Activated CD4-positive, alpha-beta memory T cell treated with anti-CD3 and anti-CD28 coated beads, Interleukin-2, amount 10 ng/mL, durations not matched to agents 7 days and 5 days (primary cell): ENCODE measurements around the gene CRB3. TPM values are rescaled to one million over a fixed set of nuclear protein-coding genes. Genes with fewer than 3 reads are reported as not detected.
"Not testable (repeated sequence)": the region's sequence is repeated elsewhere in the genome, so short reads cannot be mapped to it uniquely, and the experiment has no call there.

Experiments
- CTCF ChIA-PET: fragments of 350-600 bp; sonication (Branson Sonifier 250); formaldehyde crosslinking; loops from one replicate; lab custom pipeline; 2021; ENCODE audit warnings: antibody characterized with exemption, inconsistent platforms; lab: Charles Lee
- POLR2A ChIA-PET: fragments of 350-600 bp; sonication (Branson Sonifier 250); formaldehyde crosslinking; loops from one replicate; lab custom pipeline; 2021; ENCODE audit warnings: antibody characterized with exemption; lab: Charles Lee
- DNase-seq: peaks from one replicate; pipeline ENCODE4 v3.0.0-alpha.2; 2020
- H3K27ac Mint-ChIP-seq: one replicate; pipeline ENCODE4 v1.8.0; 2021; ENCODE audit warnings: mild to moderate bottlenecking, mixed read lengths
- H3K27me3 Mint-ChIP-seq: one replicate; pipeline ENCODE4 v1.8.0; 2021; ENCODE audit warnings: mixed read lengths
- H3K36me3 Mint-ChIP-seq: one replicate; pipeline ENCODE4 v1.8.0; 2021; ENCODE audit warnings: low read depth, mixed read lengths
- H3K4me1 Mint-ChIP-seq: one replicate; pipeline ENCODE4 v1.8.0; 2021; ENCODE audit warnings: mixed read lengths
- H3K4me3 Mint-ChIP-seq: one replicate; pipeline ENCODE4 v1.8.0; 2021; ENCODE audit warnings: mild to moderate bottlenecking, mixed read lengths
- H3K9me3 Mint-ChIP-seq: one replicate; pipeline ENCODE4 v1.8.0; 2021; ENCODE audit warnings: mixed read lengths
- total RNA-seq, 2 experiments: library from RNA; stranded (reverse); gene quantifications; one replicate each; pipeline ENCODE4 v1.2.3, GENCODE V29; 2021

CRB3 gene
- total RNA-seq, 2 experiments from 2014 or later = 0.63 to 0.93 TPM

DNA sequence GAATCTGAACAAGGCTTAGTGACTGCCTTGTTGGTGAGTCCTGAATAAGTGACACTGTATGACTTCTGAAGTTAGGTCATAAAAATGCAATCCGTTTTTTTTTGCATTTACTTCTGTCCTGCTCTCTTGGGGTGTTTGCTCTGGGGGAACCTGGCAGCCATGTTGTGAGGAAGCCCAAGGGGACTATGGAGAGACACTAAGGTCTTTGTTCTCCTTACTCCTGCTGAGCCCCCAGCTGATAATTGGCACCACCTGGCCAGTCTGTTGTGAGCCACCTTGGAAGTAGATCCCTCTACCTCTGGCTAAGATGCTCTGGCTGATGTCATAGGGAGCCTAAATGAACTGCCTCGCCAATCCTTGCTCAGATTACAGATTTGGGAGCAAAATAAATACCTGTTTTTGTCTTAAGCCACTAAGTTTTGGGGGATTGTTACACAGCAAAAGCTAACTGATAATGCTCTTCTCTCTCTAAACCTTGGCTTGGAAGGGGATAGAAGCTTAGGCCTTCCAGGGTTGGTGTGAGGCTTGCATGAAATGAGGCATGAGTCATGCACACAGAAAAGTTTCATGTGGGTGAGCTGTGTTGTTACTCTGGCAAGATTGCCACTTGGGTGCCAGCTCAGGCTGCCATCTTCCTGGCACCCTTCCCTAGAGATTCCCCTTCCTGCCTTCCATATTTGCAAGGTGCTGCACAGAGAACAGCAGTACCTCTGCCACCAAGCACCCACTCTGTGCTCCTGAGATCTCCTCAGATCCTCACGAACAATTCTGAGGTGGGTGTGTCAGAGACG lies 27.9 kb downstream of the CRB3 start:
- H3K9me3 Mint-ChIP-seq = peaks cover 8% of the 10 kb centered on the region
- H3K4me1 Mint-ChIP-seq = peaks cover 17% of the 10 kb centered on the region
- no peaks in the 10 kb centered on the region for H3K36me3 Mint-ChIP-seq
- no peaks in the 10 kb centered on the region for H3K27me3 Mint-ChIP-seq
- ChIA-PET POLR2A (interaction anchor here (1.3 to 2.2 kb wide), 2 partner anchors 10 to 67 kb away, joined by 3 to 15 read pairs; partner anchors contain the start of gene DENND1C), CTCF (interaction anchor here (1.2 kb wide), 1 partner anchor 11 kb away, joined by 3 read pairs; the partner anchor contains the start of gene DENND1C)
- H3K4me3 Mint-ChIP-seq = no peak overlapping the region
- DNase-seq = no peak
- H3K27ac Mint-ChIP-seq = no peak overlapping the region

- CTCF ChIA-PET = interaction anchor here (0.9 kb wide), 1 partner anchor 13 kb away, joined by 4 read pairs; the partner anchor contains the start of gene DENND1C
- Mint-ChIP-seq H3K9me3 (peaks cover 8% of the 10 kb centered on the region), H3K4me1 (peaks cover 26% of the 10 kb centered on the region), H3K27ac (no peak overlapping the region), H3K36me3 (no peaks in the 10 kb centered on the region), H3K4me3 (no peak overlapping the region), H3K27me3 (no peaks in the 10 kb centered on the region)
- DNase-seq = no peak
- POLR2A ChIA-PET = no interaction called here
Observed at GRCh38 chr19:6494438-6495036, 30.5 kb downstream of the CRB3 start.

- Mint-ChIP-seq H3K27ac (no peak overlapping the region), H3K4me1 (peaks cover 17% of the 10 kb centered on the region), H3K4me3 (no peak overlapping the region), H3K27me3 (peaks cover 2% of the 10 kb centered on the region), H3K9me3 (peaks cover 8% of the 10 kb centered on the region), H3K36me3 (no peaks in the 10 kb centered on the region)
- no peak for DNase-seq
- ChIA-PET POLR2A (no interaction called here), CTCF (interaction anchor here (0.6 kb wide), 1 partner anchor 330 kb away, joined by 3 read pairs; no protein-coding TSS in a partner anchor)
Observed at GRCh38 chr19:6495947-6496346, 31.9 kb downstream of the CRB3 start.

- Mint-ChIP-seq H3K4me3 (no peak overlapping the region), H3K27me3 (peaks cover 12% of the 10 kb centered on the region), H3K36me3 (no peaks in the 10 kb centered on the region), H3K27ac (no peak overlapping the region), H3K4me1 (peaks cover 21% of the 10 kb centered on the region), H3K9me3 (no peaks in the 10 kb centered on the region)
- POLR2A ChIA-PET = interaction anchor here (4.3 kb wide), 1 partner anchor 17 kb away, joined by 23 read pairs; the partner anchor contains the start of gene DENND1C
- CTCF ChIA-PET = no interaction called here
- no peak for DNase-seq
Observed at GRCh38 chr19:6498294-6499036, 34.4 kb downstream of the CRB3 start.

- POLR2A ChIA-PET = interaction anchor here (0.6 to 4.3 kb wide), 3 partner anchors 9 to 671 kb away, joined by 3 to 23 read pairs (median 3); partner anchors contain the start of gene DENND1C
- Mint-ChIP-seq H3K9me3 (no peaks in the 10 kb centered on the region), H3K4me3 (no peak overlapping the region), H3K4me1 (peaks cover 24% of the 10 kb centered on the region), H3K36me3 (no peaks in the 10 kb centered on the region), H3K27ac (no peak overlapping the region), H3K27me3 (peaks cover 15% of the 10 kb centered on the region)
- CTCF ChIA-PET = interaction anchor here (0.7 to 1.4 kb wide), 2 partner anchors 18 to 209 kb away, joined by 3 to 4 read pairs; partner anchors contain the start of gene DENND1C
- DNase-seq = no peak
Observed at GRCh38 chr19:6499052-6499790, 35.1 kb downstream of the CRB3 start.

DNA sequence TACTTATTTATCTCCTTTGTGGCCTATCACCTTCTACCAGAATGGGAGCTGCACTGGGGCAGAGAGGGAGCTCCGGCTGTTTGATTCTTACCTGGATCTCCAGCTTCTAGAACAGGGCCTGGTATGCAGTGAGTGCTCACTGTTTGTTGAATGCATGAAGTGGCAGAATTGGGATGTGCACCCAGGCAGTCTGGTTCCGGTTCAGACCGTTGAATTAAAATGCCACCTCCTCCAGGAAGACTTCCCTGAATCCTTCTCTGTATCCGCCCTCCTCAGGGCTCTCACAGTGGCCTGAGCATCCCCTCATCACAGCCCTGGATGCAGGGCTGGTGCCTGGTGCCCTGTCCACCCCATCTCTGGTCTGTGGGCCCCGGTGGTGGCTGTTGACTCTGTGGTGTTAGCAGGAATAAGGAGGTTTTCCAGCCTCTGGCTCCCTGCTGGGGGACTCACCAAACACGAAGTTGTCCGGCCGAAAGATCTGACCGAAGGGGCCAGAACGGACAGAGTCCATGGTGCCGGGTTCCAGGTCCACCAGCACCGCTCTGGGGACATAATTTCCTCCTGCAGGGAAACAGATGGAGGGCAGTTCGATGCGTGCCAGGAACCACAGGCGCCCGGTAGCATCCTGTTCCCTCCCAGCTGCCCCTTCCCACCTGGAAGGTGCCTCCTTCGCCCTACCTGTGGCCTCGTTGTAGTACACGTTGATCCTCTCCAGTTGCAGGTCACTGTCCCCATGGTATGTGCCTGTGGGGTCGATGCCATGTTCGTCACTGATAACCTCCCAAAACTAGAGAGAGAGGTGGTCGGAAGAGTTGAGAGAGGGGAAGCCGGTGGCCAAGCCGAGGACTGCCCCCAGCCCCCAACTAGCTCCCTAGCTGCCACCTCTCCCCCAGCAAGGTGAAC lies 37.0 kb downstream of the CRB3 start:
- H3K9me3 Mint-ChIP-seq = no peaks in the 10 kb centered on the region
- DNase-seq = no peak
- no peaks in the 10 kb centered on the region for H3K36me3 Mint-ChIP-seq
- peak overlapping the region; percentile 58 for H3K4me3 Mint-ChIP-seq
- ChIA-PET POLR2A (interaction anchor here (4.3 kb wide), 1 partner anchor 20 kb away, joined by 23 read pairs; the partner anchor contains the start of gene DENND1C), CTCF (interaction anchor here (1.4 kb wide), 1 partner anchor 20 kb away, joined by 4 read pairs; the partner anchor contains the start of gene DENND1C)
- H3K27ac Mint-ChIP-seq = no peak overlapping the region
- H3K27me3 Mint-ChIP-seq = peaks cover 15% of the 10 kb centered on the region
- H3K4me1 Mint-ChIP-seq = peaks cover 34% of the 10 kb centered on the region

GRCh38 chr19:6501740-6502648 lies 37.9 kb downstream of the CRB3 start, which contains the start of gene TUBB4A:
Gene TUBB4A, minus strand, starts transcription at chr19:6502309. Its CDS starts 97 bp downstream, at chr19:6502212.
- Mint-ChIP-seq H3K4me1 (peaks cover 34% of the 10 kb centered on the region), H3K27me3 (peaks cover 15% of the 10 kb centered on the region), H3K9me3 (no peaks in the 10 kb centered on the region), H3K36me3 (no peaks in the 10 kb centered on the region), H3K4me3 (peak within 1 kb of the TSS; percentile 58), H3K27ac (no peak within 1 kb of the TSS)
- peak; percentile 50 for DNase-seq
- ChIA-PET CTCF (interaction anchor here (0.7 kb wide), 1 partner anchor 18 kb away, joined by 3 read pairs; no protein-coding TSS in a partner anchor), POLR2A (interaction anchor here (1.2 to 2.5 kb wide), 3 partner anchors 12 to 50 kb away, joined by 3 to 7 read pairs (median 7); partner anchors contain the start of gene DENND1C)

GRCh38 chr19:6503407-6504201 lies 39.5 kb downstream of the CRB3 start:
- peaks cover 28% of the 10 kb centered on the region for H3K4me1 Mint-ChIP-seq
- peaks cover 15% of the 10 kb centered on the region for H3K27me3 Mint-ChIP-seq
- no peak overlapping the region for H3K27ac Mint-ChIP-seq
- no peaks in the 10 kb centered on the region for H3K9me3 Mint-ChIP-seq
- no peaks in the 10 kb centered on the region for H3K36me3 Mint-ChIP-seq
- ChIA-PET POLR2A (interaction anchor here (0.8 to 2.5 kb wide), 4 partner anchors 12 to 48 kb away, joined by 3 to 7 read pairs (median 6); partner anchors contain the start of gene DENND1C), CTCF (interaction anchor here (0.6 to 2.0 kb wide), 7 partner anchors 13 to 460 kb away, joined by 3 to 12 read pairs (median 4); partner anchors contain the start of gene DENND1C)
- DNase-seq = no peak
- H3K4me3 Mint-ChIP-seq = no peak overlapping the region

GRCh38 chr19:6508028-6508771 lies 44.1 kb downstream of the CRB3 start:
- H3K27me3 Mint-ChIP-seq, H3K27ac Mint-ChIP-seq, H3K4me3 Mint-ChIP-seq, DNase-seq, H3K36me3 Mint-ChIP-seq, H3K9me3 Mint-ChIP-seq, POLR2A ChIA-PET: not testable (repeated sequence)
- CTCF ChIA-PET = interaction anchor here (1.0 to 2.8 kb wide), 2 partner anchors 8 to 83 kb away, joined by 3 to 8 read pairs; partner anchors contain the start of gene KHSRP
- peaks cover 15% of the 10 kb centered on the region for H3K4me1 Mint-ChIP-seq
